Stimulated activated CD4-positive, alpha-beta T cell treated with anti-CD3 and anti-CD28 coated beads, TNF-alpha, amount 100 ng/mL, for 48 hours (primary cell): ENCODE measurements around the gene ISOC1.

Source experiments
- DNase-seq, 3 donors: peaks; one replicate each; pipeline ENCODE4 v3.0.0-alpha.2; 2020; ENCODE audit warnings: low read depth in 3 of 3

Gene ISOC1

GRCh38 chr5:129125819-129126218 lies 31.3 kb downstream of the ISOC1 start:
- DNase-seq: no peak

- DNase-seq: no peak
Measured at GRCh38 chr5:129133553-129133952, 39.0 kb downstream of the ISOC1 start.

- DNase-seq: no peak
Measured at GRCh38 chr5:129135633-129136032, 41.1 kb downstream of the ISOC1 start.

GRCh38 chr5:129137637-129138036 lies 43.1 kb downstream of the ISOC1 start:
- no peak for DNase-seq

GRCh38 chr5:129141078-129141477 lies 46.5 kb downstream of the ISOC1 start:
- DNase-seq: no peak

GRCh38 chr5:129141696-129142095 lies 47.1 kb downstream of the ISOC1 start:
- no peak for DNase-seq

GRCh38 chr5:129155876-129156275 lies 61.3 kb downstream of the ISOC1 start:
- DNase-seq: no peak

- no peak for DNase-seq
Measured at GRCh38 chr5:129161830-129162229, 67.3 kb downstream of the ISOC1 start.
